A549 treated with Hydrocortisone at 1 μM for 4 hours (cell line): Measurements from ENCODE around the gene ATXN2. TPM values are rescaled to one million over a fixed set of nuclear protein-coding genes. Genes with fewer than 3 reads are reported as not detected.

Source experiments
- total RNA-seq: library from RNA; stranded (reverse); fragments of 200-300 nt; extraction: Qiagen RNA extraction; gene quantifications from 5 replicates; pipeline ENCODE4 v1.2.3, GENCODE V29; 2022

ATXN2 gene, protein sequence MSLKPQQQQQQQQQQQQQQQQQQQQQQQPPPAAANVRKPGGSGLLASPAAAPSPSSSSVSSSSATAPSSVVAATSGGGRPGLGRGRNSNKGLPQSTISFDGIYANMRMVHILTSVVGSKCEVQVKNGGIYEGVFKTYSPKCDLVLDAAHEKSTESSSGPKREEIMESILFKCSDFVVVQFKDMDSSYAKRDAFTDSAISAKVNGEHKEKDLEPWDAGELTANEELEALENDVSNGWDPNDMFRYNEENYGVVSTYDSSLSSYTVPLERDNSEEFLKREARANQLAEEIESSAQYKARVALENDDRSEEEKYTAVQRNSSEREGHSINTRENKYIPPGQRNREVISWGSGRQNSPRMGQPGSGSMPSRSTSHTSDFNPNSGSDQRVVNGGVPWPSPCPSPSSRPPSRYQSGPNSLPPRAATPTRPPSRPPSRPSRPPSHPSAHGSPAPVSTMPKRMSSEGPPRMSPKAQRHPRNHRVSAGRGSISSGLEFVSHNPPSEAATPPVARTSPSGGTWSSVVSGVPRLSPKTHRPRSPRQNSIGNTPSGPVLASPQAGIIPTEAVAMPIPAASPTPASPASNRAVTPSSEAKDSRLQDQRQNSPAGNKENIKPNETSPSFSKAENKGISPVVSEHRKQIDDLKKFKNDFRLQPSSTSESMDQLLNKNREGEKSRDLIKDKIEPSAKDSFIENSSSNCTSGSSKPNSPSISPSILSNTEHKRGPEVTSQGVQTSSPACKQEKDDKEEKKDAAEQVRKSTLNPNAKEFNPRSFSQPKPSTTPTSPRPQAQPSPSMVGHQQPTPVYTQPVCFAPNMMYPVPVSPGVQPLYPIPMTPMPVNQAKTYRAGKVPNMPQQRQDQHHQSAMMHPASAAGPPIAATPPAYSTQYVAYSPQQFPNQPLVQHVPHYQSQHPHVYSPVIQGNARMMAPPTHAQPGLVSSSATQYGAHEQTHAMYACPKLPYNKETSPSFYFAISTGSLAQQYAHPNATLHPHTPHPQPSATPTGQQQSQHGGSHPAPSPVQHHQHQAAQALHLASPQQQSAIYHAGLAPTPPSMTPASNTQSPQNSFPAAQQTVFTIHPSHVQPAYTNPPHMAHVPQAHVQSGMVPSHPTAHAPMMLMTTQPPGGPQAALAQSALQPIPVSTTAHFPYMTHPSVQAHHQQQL
- total RNA-seq, result 43.7 to 52.2 TPM (median 49.9 TPM) in 5 replicates

DNA sequence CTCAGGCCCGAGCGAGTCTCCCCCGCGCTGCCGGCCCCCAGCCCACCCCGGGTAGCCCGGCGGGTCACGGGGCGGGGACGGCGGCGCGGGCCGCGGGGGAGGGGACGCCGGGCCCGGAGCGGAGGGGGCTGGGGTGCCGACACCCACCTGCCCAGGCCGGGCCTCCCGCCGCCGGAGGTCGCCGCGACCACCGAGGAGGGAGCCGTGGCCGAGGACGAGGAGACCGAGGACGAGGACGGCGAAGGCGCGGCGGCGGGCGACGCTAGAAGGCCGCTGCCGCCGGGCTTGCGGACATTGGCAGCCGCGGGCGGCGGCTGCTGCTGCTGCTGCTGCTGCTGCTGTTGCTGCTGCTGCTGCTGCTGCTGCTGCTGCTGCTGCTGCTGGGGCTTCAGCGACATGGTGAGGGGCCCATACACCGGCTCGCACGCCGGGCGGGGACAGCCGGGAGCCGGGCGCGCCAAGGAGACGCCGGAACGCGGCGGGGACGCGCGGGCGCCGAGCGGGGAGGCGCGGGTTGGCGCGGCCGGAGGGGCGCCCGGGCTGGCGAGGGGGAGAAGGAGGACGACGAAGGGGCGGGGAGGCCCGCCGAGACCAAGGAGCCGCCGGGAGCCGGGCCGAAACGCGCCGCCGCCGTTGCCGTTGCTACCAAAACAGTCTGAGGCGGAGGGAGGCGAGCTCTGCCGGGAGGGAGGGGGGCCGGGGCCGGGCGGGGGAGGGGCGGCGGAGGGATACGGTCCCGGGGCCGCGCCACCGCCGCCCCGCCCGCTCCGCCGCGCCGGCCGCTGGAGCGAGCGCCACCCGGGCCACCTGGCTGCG, at the start of gene ATXN2:
Gene ATXN2 (minus strand): TSS at position 679 of the 816 bp plus-strand sequence. CDS start 281 bp downstream, at position 398.

DNA sequence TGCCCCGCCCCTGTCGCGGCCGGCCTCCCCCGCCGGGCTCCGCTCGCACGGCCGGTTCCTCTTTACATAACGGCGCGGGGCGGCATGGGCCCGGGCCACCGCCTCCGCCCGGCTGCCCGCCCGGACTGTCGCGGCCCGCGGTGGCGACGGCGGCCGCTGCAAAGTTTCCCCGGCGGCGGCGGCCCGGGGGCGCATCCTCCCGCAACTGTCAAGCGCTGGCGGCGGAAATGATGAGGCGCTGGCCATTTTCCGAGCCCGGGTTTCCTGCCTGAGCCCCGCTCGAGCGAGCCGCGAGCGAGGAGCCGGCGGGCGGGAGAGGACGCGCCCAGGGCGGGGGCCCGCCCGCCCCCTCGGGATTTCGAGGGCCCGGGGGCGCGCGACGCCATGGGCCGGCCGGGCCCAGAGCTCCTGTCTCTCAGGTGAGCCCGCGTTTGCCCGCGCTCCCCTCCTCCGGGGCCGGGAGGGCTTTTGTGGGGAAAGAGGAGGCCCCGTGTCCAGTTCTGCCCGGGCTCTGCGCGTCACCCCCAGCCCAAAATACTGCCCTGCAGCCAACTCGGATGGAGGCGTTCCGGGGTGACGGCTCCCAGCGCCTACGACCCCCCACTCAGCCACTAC, 193.1 kb downstream of the ATXN2 start, which contains the start of gene SH2B3:
Gene SH2B3 (plus strand): TSS at position 65 of the 615 bp plus-strand sequence. CDS start 12,223 bp downstream, outside the sequence.

Other genes starting within 250 kb of the ATXN2 start
- 7.5 to 9.8 TPM (median 9.2 TPM) in 5 replicates for gene PHETA1, start 230.2 kb downstream of the ATXN2 start, total RNA-seq
- gene SH2B3, start 193.4 kb downstream of the ATXN2 start, total RNA-seq, result 4.9 to 6.1 TPM (median 5.1 TPM) in 5 replicates
- 12.3 to 14.3 TPM (median 13.6 TPM) in 5 replicates for gene BRAP, start 86.6 kb upstream of the ATXN2 start, total RNA-seq
- gene ACAD10, start 86.7 kb upstream of the ATXN2 start, total RNA-seq, result 8.1 to 14.1 TPM (median 10.2 TPM) in 5 replicates
- gene ALDH2, start 167.6 kb upstream of the ATXN2 start, total RNA-seq, result 74.6 to 90.6 TPM (median 85.6 TPM) in 5 replicates
- 51.2 to 59.4 TPM (median 55.8 TPM) in 5 replicates for gene MAPKAPK5, start 242.9 kb upstream of the ATXN2 start, total RNA-seq